D721Med (cell line): ENCODE data around the gene SIRPB1.
"Not testable (repeated sequence)": the region's sequence is repeated elsewhere in the genome, so short reads cannot be mapped to it uniquely, and the experiment has no call there.

Experiments
- DNase-seq: peaks from one replicate; pipeline ENCODE4 v3.0.0; 2011; ENCODE audit warnings: low spot score; ENCODE audit not compliant: insufficient read length
- FAIRE-seq: peaks from 2 replicates; lab custom pipeline; 2011; peaks lifted over from hg19 to GRCh38; lab: Jason Lieb, UNC
- CTCF ChIP-seq: IDR thresholded peaks from 2 replicates; pipeline ENCODE4 v1.5.1; 2012; ENCODE audit warnings: mild to moderate bottlenecking, control low read depth; ENCODE audit not compliant: insufficient read depth; ENCODE audit errors: missing control alignments

The SIRPB1 gene

GRCh38 chr20:1652104-1652503, 32.3 kb upstream of the SIRPB1 start:
- no peak for DNase-seq
- TF ChIP-seq CTCF, result no peak
- no peak for FAIRE-seq

GRCh38 chr20:1651268-1652058, 31.7 kb upstream of the SIRPB1 start:
- DNase-seq, result no peak
- TF ChIP-seq CTCF, result no peak
- no peak for FAIRE-seq

- no peak for FAIRE-seq
- TF ChIP-seq CTCF, result no peak
Observed at GRCh38 chr20:1648101-1648500, 28.3 kb upstream of the SIRPB1 start.

GRCh38 chr20:1646975-1647431, 27.2 kb upstream of the SIRPB1 start:
- FAIRE-seq (no peak), DNase-seq (no peak)
- TF ChIP-seq CTCF, result no peak

More at GRCh38 chr20:1648101-1648500, 28.3 kb upstream of the SIRPB1 start:
- DNase-seq, result no peak

- DNase-seq (no peak), FAIRE-seq (no peak)
- TF ChIP-seq CTCF, result no peak
Observed at GRCh38 chr20:1644101-1644962, 24.5 kb upstream of the SIRPB1 start.

- not testable (repeated sequence) for DNase-seq, FAIRE-seq
Observed at GRCh38 chr20:1638643-1639042, 18.8 kb upstream of the SIRPB1 start.

- DNase-seq (no peak), FAIRE-seq (no peak)
- TF ChIP-seq CTCF, result no peak
Observed at GRCh38 chr20:1637755-1638154, 17.9 kb upstream of the SIRPB1 start.
